PFSK-1 (cell line): ENCODE measurements around the gene DYRK1A.

Experiments used
- FOXP2 ChIP-seq: optimal IDR thresholded peaks from 2 replicates; pipeline ENCODE3; 2011; ENCODE audit warnings: borderline replicate concordance, control low read depth, inconsistent platforms; ENCODE audit not compliant: insufficient read depth; ENCODE audit errors: extremely low read length, extremely low read depth
- POLR2AphosphoS5 ChIP-seq: IDR thresholded peaks from 2 replicates; pipeline ENCODE4 v1.6.1; 2012; ENCODE audit warnings: low read depth, mild to moderate bottlenecking, control low read depth, low read length, moderate library complexity
- REST ChIP-seq, 2 experiments: IDR thresholded peaks; 2 replicates each; pipeline versions ENCODE4 v1.6.1 to v1.8.0; 2011 to 2012; ENCODE audit warnings: low read depth in 2 of 2, low read length in 2 of 2, control low read depth in 1 of 2, inconsistent platforms in 1 of 2, mild to moderate bottlenecking in 1 of 2, moderate library complexity in 1 of 2; ENCODE audit not compliant: insufficient read depth in 1 of 2
- SIN3A ChIP-seq: IDR thresholded peaks from 2 replicates; pipeline ENCODE4 v1.6.1; 2012; ENCODE audit warnings: mild to moderate bottlenecking, low read length, moderate library complexity, borderline replicate concordance; ENCODE audit not compliant: insufficient read depth
- TAF1 ChIP-seq: IDR thresholded peaks from 2 replicates; pipeline ENCODE4 v1.6.1; 2012; ENCODE audit warnings: low read length, control low read depth, borderline replicate concordance; ENCODE audit not compliant: insufficient read depth

- TF ChIP-seq TAF1, result no peak
- TF ChIP-seq POLR2AphosphoS5, result no peak
- no peak for TF ChIP-seq REST (IDR thresholded peaks at IDR 0.05; ENCODE audit: insufficient read depth in 1 of 2, low read depth in 2 of 2, low read length in 2 of 2)
- TF ChIP-seq SIN3A, result no peak
- TF ChIP-seq FOXP2, result no peak
These were observed 26.5 kb downstream of the DYRK1A start for GRCh38 chr21:37393030-37393429.
